Activated CD8-positive, alpha-beta memory T cell treated with anti-CD3 and anti-CD28 coated beads, Interleukin-2, amount 50 U/mL, for 48 hours (primary cell): Measurements from ENCODE around the gene PCP2.

Experiments used
- DNase-seq: peaks from one replicate; pipeline ENCODE4 v3.0.0-alpha.2; 2020

PCP2 gene

GRCh38 chr19:7618771-7619510, 14.6 kb downstream of the PCP2 start:
- no peak for DNase-seq

- no peak for DNase-seq
Observed at GRCh38 chr19:7618348-7618747, 15.2 kb downstream of the PCP2 start.

GRCh38 chr19:7617735-7618134, 15.8 kb downstream of the PCP2 start:
- DNase-seq, result no peak

GRCh38 chr19:7617172-7617571, 16.3 kb downstream of the PCP2 start:
- no peak for DNase-seq

- no peak for DNase-seq
Observed at GRCh38 chr19:7614859-7615741, 18.4 kb downstream of the PCP2 start.

GRCh38 chr19:7612282-7613274, 20.9 kb downstream of the PCP2 start:
- no peak for DNase-seq

- no peak for DNase-seq
Observed at GRCh38 chr19:7611541-7612279, 21.8 kb downstream of the PCP2 start.

- no peak for DNase-seq
Observed at GRCh38 chr19:7610491-7611240, 22.9 kb downstream of the PCP2 start.

- no peak for DNase-seq
Observed at GRCh38 chr19:7607874-7608560, 25.5 kb downstream of the PCP2 start.

- DNase-seq, result no peak
Observed at GRCh38 chr19:7607212-7607873, 26.2 kb downstream of the PCP2 start.

- DNase-seq, result no peak
Observed at GRCh38 chr19:7606289-7606688, 27.2 kb downstream of the PCP2 start.

- no peak for DNase-seq
Observed at GRCh38 chr19:7605490-7606222, 27.9 kb downstream of the PCP2 start.

- no peak for DNase-seq
Observed at GRCh38 chr19:7603919-7604318, 29.6 kb downstream of the PCP2 start.

GRCh38 chr19:7602935-7603497, 30.5 kb downstream of the PCP2 start:
- no peak for DNase-seq

- DNase-seq, result no peak
Observed at GRCh38 chr19:7602240-7602934, 31.1 kb downstream of the PCP2 start.

- no peak for DNase-seq
Observed at GRCh38 chr19:7600721-7601120, 32.8 kb downstream of the PCP2 start.

GRCh38 chr19:7598180-7598579, 35.3 kb downstream of the PCP2 start:
- no peak for DNase-seq

- DNase-seq, result no peak
Observed at GRCh38 chr19:7597689-7598088, 35.8 kb downstream of the PCP2 start.
